LNCaP clone FGC (cell line): ENCODE data around the gene ATP8B4.

Experiments
- DNase-seq: peaks from one replicate; pipeline ENCODE4 v3.0.0-alpha.2; 2011; ENCODE audit warnings: low read depth
- H3K4me3 ChIP-seq: 2 replicates; pipeline ENCODE4 v1.5.1; 2011; ENCODE audit warnings: mild to moderate bottlenecking, low read depth, low read length, control low read depth
- CTCF ChIP-seq: IDR thresholded peaks from 2 replicates; pipeline ENCODE4 v1.5.1; 2012; ENCODE audit warnings: mild to moderate bottlenecking; ENCODE audit not compliant: control insufficient read depth, insufficient read depth; ENCODE audit errors: extremely low read depth

ATP8B4 gene

GRCh38 chr15:49987198-49987785, 131.7 kb downstream of the ATP8B4 start:
- no peak for TF ChIP-seq CTCF
- peak; percentile 13 for DNase-seq
- no peak overlapping the region for H3K4me3 ChIP-seq

GRCh38 chr15:49986326-49986725, 132.7 kb downstream of the ATP8B4 start:
- DNase-seq: no peak
- no peak overlapping the region for H3K4me3 ChIP-seq
- TF ChIP-seq CTCF: no peak

DNA sequence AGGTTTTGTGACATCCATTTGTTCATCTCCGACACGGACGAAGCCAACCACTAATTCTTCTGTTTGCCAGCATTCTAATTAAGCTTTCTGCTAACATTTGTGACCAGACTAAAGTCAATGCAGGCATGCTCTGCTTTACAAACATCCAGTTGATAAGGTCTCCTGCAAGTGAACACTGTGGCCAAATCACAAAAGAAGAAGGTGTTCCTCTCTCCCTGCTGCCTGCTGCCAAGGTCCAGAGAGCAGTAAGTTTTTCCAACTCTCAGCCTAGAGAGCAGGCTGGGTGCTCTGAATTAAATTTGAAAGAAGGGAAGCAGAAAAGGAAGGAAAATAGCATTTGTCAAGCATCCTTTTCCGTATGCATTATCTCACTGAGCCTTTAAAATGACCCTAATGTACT, 133.6 kb downstream of the ATP8B4 start:
- H3K4me3 ChIP-seq: no peak overlapping the region
- TF ChIP-seq CTCF: no peak
- DNase-seq: no peak

GRCh38 chr15:49984436-49984835, 134.6 kb downstream of the ATP8B4 start:
- H3K4me3 ChIP-seq: no peak overlapping the region
- DNase-seq: no peak
- TF ChIP-seq CTCF: no peak

GRCh38 chr15:49982584-49982983, 136.4 kb downstream of the ATP8B4 start:
- DNase-seq: no peak
- no peak for TF ChIP-seq CTCF
- no peak overlapping the region for H3K4me3 ChIP-seq

GRCh38 chr15:49979705-49980382, 139.2 kb downstream of the ATP8B4 start:
- no peak overlapping the region for H3K4me3 ChIP-seq
- no peak for TF ChIP-seq CTCF
- no peak for DNase-seq

DNA sequence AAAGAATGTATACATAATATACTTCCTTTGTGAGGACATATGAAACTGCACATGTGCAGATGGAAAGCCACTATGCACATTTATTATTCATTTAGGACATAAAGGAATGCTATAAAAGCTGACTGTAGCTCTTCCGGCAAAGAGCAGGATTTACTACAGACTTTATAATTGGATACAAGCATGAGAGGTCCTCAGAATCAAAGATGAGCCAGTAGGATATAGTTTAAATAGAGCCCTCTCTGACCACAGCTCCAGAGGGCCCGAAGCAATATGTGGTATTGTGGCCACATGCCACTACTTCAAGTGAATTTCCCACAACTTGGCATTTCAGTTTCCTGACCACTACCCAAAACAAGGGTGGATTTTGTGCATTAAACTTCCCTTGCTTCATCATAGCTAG, 140.9 kb downstream of the ATP8B4 start:
- DNase-seq: no peak
- no peak for TF ChIP-seq CTCF
- H3K4me3 ChIP-seq: no peak overlapping the region
